ENCODE results near the gene TBC1D22A. TPM values are rescaled to one million over a fixed set of nuclear protein-coding genes. Genes with fewer than 3 reads are reported as not detected.
A peak's percentile ranks its signal among the peaks of the same experiment; 100 is the strongest.

The TBC1D22A gene
- total and polyA plus RNA-seq, 9 of the 15 experiments (the other 6 are each of a cell fraction or from before 2014, with no cell fraction given): 0.20 to 11.5 (median 5.2) TPM

GRCh38 chr22:46934746-46935491 lies 172.5 kb downstream of the TBC1D22A start (continued):
- TF ChIP-seq MLX (CRISPR knock-in tag; conservative IDR thresholded peaks at IDR 0.05) (no peak), PHB (CRISPR knock-in tag; IDR thresholded peaks at IDR 0.05) (no peak), PTTG1 (tag; IDR thresholded peaks at IDR 0.05; ENCODE audit: low read depth) (no peak), PCBP1 (IDR thresholded peaks at IDR 0.05; ENCODE audit: low read depth, low read length, poor library complexity, severe bottlenecking) (no peak), SREBF1 (IDR thresholded peaks at IDR 0.05; ENCODE audit: borderline replicate concordance, low read depth, low read length) (no peak), ZSCAN32 (CRISPR knock-in tag; IDR thresholded peaks at IDR 0.05) (no peak), NCOA6 (IDR thresholded peaks at IDR 0.05) (no peak), ZNF512 (tag; IDR thresholded peaks at IDR 0.05) (no peak), ZKSCAN3 (CRISPR knock-in tag; IDR thresholded peaks at IDR 0.05) (no peak), CSDE1 (IDR thresholded peaks at IDR 0.05) (no peak), HMG20A (CRISPR knock-in tag; conservative IDR thresholded peaks at IDR 0.05) (no peak), HDAC1 (IDR thresholded peaks at IDR 0.05) (peak in 1 of 2 experiments; percentile 86; a peak in 2 of 4 replicates), SETDB1 (IDR thresholded peaks at IDR 0.05; ENCODE audit: low read length) (no peak), ARID2 (IDR thresholded peaks at IDR 0.05) (no peak), RREB1 (CRISPR knock-in tag; IDR thresholded peaks at IDR 0.05) (no peak), RFX1 (IDR thresholded peaks at IDR 0.05) (no peak), GMEB1 (CRISPR knock-in tag; IDR thresholded peaks at IDR 0.05) (no peak), PML (IDR thresholded peaks at IDR 0.05; ENCODE audit: low read length) (peak; percentile 74), MYBL2 (IDR thresholded peaks at IDR 0.05; ENCODE audit: low read depth) (no peak), MYBL2 (CRISPR knock-in tag; IDR thresholded peaks at IDR 0.05; ENCODE audit: borderline replicate concordance) (no peak), NFATC3 (IDR thresholded peaks at IDR 0.05) (no peak)

All from K562 (cell line).